ENCODE measurements around the gene ZBED3.
"Not testable (repeated sequence)": the region's sequence is repeated elsewhere in the genome, so short reads cannot be mapped to it uniquely, and the experiment has no call there.

ZBED3 gene

GRCh38 chr5:77086689-77087483 lies at the start of gene ZBED3:
Gene ZBED3, minus strand, starts transcription at chr5:77087285. Its CDS starts 9,407 bp downstream, at chr5:77077878.
- DNase-seq = peak; percentile 40

- no peak for DNase-seq
Observed at GRCh38 chr5:77133061-77133758, 46.1 kb upstream of the ZBED3 start.

GRCh38 chr5:77131361-77131760 lies 44.3 kb upstream of the ZBED3 start:
- no peak for DNase-seq

- DNase-seq = no peak
Observed at GRCh38 chr5:77129391-77129990, 42.4 kb upstream of the ZBED3 start.

- no peak for DNase-seq
Observed at GRCh38 chr5:77128411-77129061, 41.5 kb upstream of the ZBED3 start.

- no peak for DNase-seq
Observed at GRCh38 chr5:77123057-77123456, 36.0 kb upstream of the ZBED3 start.

- no peak for DNase-seq
Observed at GRCh38 chr5:77120706-77121105, 33.6 kb upstream of the ZBED3 start.

GRCh38 chr5:77120086-77120485 lies 33.0 kb upstream of the ZBED3 start:
- no peak for DNase-seq

GRCh38 chr5:77117161-77117560 lies 30.1 kb upstream of the ZBED3 start:
- no peak for DNase-seq

GRCh38 chr5:77107035-77107434 lies 19.9 kb upstream of the ZBED3 start:
- not testable (repeated sequence) for DNase-seq

GRCh38 chr5:77104813-77105212 lies 17.7 kb upstream of the ZBED3 start:
- no peak for DNase-seq

GRCh38 chr5:77103457-77103856 lies 16.4 kb upstream of the ZBED3 start:
- no peak for DNase-seq

GRCh38 chr5:77102549-77102948 lies 15.5 kb upstream of the ZBED3 start:
- DNase-seq = no peak

GRCh38 chr5:77101298-77101697 lies 14.2 kb upstream of the ZBED3 start:
- DNase-seq = no peak

- no peak for DNase-seq
Observed at GRCh38 chr5:77095189-77095588, 8.1 kb upstream of the ZBED3 start.

- no peak for DNase-seq
Observed at GRCh38 chr5:77087484-77088261, 588 bp upstream of the ZBED3 start.

- no peak for DNase-seq
Observed at GRCh38 chr5:77086368-77086688, 757 bp downstream of the ZBED3 start.

GRCh38 chr5:77083088-77083487 lies 4.0 kb downstream of the ZBED3 start:
- DNase-seq = no peak

- no peak for DNase-seq
Observed at GRCh38 chr5:77082280-77082679, 4.8 kb downstream of the ZBED3 start.

GRCh38 chr5:77080905-77081304 lies 6.2 kb downstream of the ZBED3 start:
- DNase-seq = no peak

GRCh38 chr5:77080479-77080878 lies 6.6 kb downstream of the ZBED3 start:
- DNase-seq = not testable (repeated sequence)

GRCh38 chr5:77077829-77078176 lies 9.3 kb downstream of the ZBED3 start:
- no peak for DNase-seq

Data from NCI-H524 treated with DMSO at 0.1 percent for 48 hours (cell line).